Stimulated activated CD8-positive, alpha-beta memory T cell treated with anti-CD3 and anti-CD28 coated beads, Interleukin-4, amount 100 ng/mL, for 24 hours (primary cell): Measurements from ENCODE around the gene NDFIP1.

Experiments
- DNase-seq: peaks from one replicate; pipeline ENCODE4 v3.0.0-alpha.2; 2020; ENCODE audit warnings: low read depth

Gene NDFIP1

GRCh38 chr5:142119051-142119625 is 10.6 kb downstream of the NDFIP1 start:
- no peak for DNase-seq

- no peak for DNase-seq
Measured at GRCh38 chr5:142120247-142120935, 11.8 kb downstream of the NDFIP1 start.

GRCh38 chr5:142122121-142122520 is 13.5 kb downstream of the NDFIP1 start:
- no peak for DNase-seq

- no peak for DNase-seq
Measured at GRCh38 chr5:142125378-142125777, 16.8 kb downstream of the NDFIP1 start.

GRCh38 chr5:142125963-142126362 is 17.4 kb downstream of the NDFIP1 start:
- no peak for DNase-seq

GRCh38 chr5:142128675-142129208 is 20.2 kb downstream of the NDFIP1 start:
- DNase-seq, result no peak

- DNase-seq, result no peak
Measured at GRCh38 chr5:142129446-142130066, 21.0 kb downstream of the NDFIP1 start.

GRCh38 chr5:142131394-142131793 is 22.8 kb downstream of the NDFIP1 start:
- no peak for DNase-seq

- no peak for DNase-seq
Measured at GRCh38 chr5:142132916-142133315, 24.3 kb downstream of the NDFIP1 start.

GRCh38 chr5:142133330-142134206 is 25.0 kb downstream of the NDFIP1 start:
- DNase-seq, result no peak

- DNase-seq, result no peak
Measured at GRCh38 chr5:142134331-142135010, 25.9 kb downstream of the NDFIP1 start.

GRCh38 chr5:142141463-142141862 is 32.9 kb downstream of the NDFIP1 start:
- DNase-seq, result no peak

GRCh38 chr5:142143878-142144277 is 35.3 kb downstream of the NDFIP1 start:
- no peak for DNase-seq

- DNase-seq, result peak; percentile 42
Measured at GRCh38 chr5:142145106-142145900, 36.7 kb downstream of the NDFIP1 start.

GRCh38 chr5:142149363-142149762 is 40.8 kb downstream of the NDFIP1 start:
- no peak for DNase-seq

GRCh38 chr5:142150431-142150830 is 41.9 kb downstream of the NDFIP1 start:
- DNase-seq, result no peak

GRCh38 chr5:142151436-142152383 is 43.1 kb downstream of the NDFIP1 start:
- peak; percentile 15 for DNase-seq

- no peak for DNase-seq
Measured at GRCh38 chr5:142152384-142152732, 43.8 kb downstream of the NDFIP1 start.

- no peak for DNase-seq
Measured at GRCh38 chr5:142153674-142154448, 45.3 kb downstream of the NDFIP1 start.
